ENCODE results near the gene FLNC.

Gene FLNC

GRCh38 chr7:128830231-128831177 lies at the start of gene FLNC:
FLNC (plus strand) TSS chr7:128830406; CDS start chr7:128830638, 232 bp downstream.
- DNase-seq (ENCODE audit: low read depth) = peak; percentile 84

DNA sequence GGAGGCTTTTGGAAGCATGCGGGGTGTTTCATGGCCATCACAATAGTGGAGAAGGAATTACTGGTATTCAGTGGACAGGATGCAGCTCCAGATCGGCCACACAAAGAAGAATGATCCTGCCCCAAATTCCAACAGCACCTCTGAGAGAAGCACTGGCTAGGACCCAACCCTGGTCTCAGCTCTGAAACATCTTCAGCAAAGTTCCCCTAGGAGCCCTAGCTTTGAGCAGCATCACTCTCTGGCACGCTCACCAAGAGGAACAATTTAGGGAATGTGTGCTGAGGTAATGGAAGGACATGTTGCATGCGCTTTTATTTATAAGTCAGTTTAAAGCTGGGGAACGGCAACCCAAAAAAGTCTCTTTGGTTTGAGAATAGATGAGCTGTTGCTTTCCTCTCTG lies 49.1 kb upstream of the FLNC start:
- DNase-seq (ENCODE audit: low read depth) = peak; percentile 93

- DNase-seq (ENCODE audit: low read depth) = no peak
Measured at GRCh38 chr7:128781851-128782250, 48.4 kb upstream of the FLNC start.

- peak; percentile 91 for DNase-seq (ENCODE audit: low read depth)
Measured at GRCh38 chr7:128783143-128783861, 46.9 kb upstream of the FLNC start.

GRCh38 chr7:128785738-128786137 lies 44.5 kb upstream of the FLNC start:
- no peak for DNase-seq (ENCODE audit: low read depth)

DNA sequence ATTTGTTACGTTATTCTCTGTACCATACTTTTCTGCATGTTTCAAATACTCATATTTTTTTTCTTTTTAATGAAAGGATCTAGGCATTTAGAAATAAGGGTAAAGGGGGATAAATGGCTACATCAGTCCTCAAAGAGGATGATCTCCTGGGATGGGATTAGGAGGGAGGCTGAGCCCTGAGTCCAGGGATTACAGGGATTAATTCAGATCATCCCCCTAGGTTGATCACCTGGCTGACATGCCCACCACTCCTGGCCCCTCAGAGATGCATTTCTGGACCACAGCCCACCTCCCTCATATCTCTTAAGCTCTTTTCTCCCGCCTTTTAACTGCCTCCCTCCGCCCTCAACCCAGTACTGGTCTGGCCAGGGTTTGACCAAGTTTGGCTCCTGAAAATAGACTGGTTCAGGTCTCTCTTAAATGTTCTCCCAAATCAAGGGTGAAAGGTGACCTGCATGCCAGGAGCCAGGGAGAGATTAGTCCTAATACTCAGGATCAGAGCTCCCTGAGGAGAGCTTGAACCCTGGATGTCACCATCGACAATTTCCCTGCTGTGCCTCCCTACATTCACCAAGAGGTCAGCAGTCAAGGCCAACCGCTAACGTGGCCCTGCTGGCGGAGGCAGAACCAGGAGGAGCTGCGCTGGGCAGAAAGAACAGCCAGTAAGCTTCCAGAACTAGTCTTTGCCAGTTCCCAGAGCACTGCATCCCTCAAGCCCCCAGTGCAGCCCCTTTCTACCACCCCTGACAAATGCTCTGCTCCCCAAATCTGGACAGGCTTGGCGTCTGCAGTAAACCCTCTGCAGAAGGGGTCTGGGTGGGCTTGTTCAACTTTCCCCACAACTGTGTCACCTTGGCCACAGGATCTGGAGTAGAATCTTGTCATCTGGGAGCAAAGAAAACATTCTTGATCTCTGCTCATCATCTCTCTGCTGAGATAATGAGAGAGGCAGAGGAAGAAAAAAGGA lies 41.5 kb upstream of the FLNC start:
- no peak for DNase-seq (ENCODE audit: low read depth)

GRCh38 chr7:128790315-128791041 lies 39.7 kb upstream of the FLNC start:
- no peak for DNase-seq (ENCODE audit: low read depth)

DNA sequence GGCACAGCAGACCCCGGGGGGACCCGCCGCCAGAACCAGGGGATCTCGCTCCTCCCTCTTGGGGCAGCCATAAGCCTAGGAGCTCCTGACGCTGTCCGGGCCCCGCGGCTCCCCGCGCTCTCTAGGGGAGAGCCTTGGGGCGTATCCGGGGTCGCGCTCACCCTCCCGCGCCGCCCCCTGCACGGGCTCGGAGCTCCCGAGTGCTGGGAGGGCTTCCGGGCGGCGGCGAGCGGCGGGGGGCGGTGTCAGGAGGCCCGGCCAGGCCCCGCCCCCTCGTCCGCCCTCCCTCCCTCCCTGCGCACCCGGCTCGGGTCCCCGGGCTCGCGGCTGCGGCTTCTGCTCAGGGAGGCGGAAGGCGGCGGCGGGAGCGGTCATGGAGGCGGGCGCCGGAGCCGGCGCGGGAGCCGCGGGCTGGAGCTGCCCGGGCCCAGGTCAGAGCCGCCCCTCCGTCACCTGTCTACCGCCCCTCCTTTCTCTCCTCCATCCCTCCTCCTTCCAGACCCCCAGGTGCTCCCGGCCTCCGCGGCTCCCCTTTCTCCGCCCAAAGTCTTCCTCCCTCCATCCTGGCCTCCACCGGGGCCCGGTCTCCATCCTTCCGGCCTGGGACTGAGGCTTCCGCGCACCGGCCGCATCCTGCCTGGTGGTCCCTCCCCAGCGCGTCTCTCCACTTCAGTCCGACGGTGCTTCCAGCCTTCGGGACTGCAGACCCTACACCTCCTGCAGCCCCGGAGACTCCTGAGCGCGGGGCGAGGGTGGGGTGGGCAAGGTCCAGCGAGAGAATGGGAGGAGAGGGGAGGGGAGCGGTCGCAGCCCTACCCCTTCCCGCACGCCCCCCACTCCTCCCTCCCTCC lies 38.9 kb upstream of the FLNC start, which contains the start of gene CCDC136:
Gene CCDC136, plus strand, starts transcription at position 848 of the 851 bp plus-strand sequence. CDS start 444 bp downstream, outside the sequence.
- peak; percentile 76 for DNase-seq (ENCODE audit: low read depth)

GRCh38 chr7:128791972-128792327 lies 38.3 kb upstream of the FLNC start:
- peak; percentile 54 for DNase-seq (ENCODE audit: low read depth)

DNA sequence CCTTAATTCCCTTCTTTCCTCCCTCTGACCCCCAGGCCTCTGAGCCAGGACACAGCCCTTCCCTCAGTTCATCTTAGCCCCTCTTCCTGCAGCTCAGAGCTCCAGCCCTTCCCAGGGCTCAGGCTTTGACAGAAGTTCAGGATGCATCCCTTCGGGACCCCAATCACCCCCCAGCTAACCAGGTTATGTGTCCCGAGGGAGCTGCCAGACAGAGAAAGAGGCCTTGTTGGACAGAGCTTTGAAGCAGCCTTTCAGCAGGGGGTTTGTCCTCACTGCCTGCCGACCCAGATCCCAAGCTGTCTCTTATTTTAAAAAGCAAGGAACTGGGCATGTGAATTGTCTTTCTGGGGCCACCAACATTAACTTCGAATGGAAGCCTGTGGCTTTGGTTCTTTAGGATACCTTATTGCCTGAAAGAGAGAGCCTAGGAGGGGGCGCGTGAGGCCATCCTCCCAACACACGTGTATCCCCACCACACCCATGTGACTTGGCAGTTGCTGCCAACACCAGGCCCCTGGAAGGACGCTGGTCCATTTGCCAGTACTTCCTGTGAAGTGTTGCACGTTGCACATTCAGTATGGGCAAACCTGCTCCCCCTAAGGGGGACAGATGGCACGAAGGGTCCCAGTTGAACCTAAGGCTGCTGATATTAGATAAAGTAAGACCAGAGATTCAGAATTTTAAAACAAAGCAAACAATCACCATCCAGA lies 37.6 kb upstream of the FLNC start:
- no peak for DNase-seq (ENCODE audit: low read depth)

GRCh38 chr7:128793181-128793547 lies 37.0 kb upstream of the FLNC start:
- DNase-seq (ENCODE audit: low read depth) = no peak

GRCh38 chr7:128794020-128794419 lies 36.2 kb upstream of the FLNC start:
- no peak for DNase-seq (ENCODE audit: low read depth)

- DNase-seq (ENCODE audit: low read depth) = no peak
Measured at GRCh38 chr7:128794436-128794835, 35.8 kb upstream of the FLNC start.

GRCh38 chr7:128795129-128795528 lies 35.1 kb upstream of the FLNC start:
- no peak for DNase-seq (ENCODE audit: low read depth)

GRCh38 chr7:128796327-128796726 lies 33.9 kb upstream of the FLNC start:
- peak; percentile 75 for DNase-seq (ENCODE audit: low read depth)

GRCh38 chr7:128799451-128799850 lies 30.8 kb upstream of the FLNC start:
- no peak for DNase-seq (ENCODE audit: low read depth)

DNA sequence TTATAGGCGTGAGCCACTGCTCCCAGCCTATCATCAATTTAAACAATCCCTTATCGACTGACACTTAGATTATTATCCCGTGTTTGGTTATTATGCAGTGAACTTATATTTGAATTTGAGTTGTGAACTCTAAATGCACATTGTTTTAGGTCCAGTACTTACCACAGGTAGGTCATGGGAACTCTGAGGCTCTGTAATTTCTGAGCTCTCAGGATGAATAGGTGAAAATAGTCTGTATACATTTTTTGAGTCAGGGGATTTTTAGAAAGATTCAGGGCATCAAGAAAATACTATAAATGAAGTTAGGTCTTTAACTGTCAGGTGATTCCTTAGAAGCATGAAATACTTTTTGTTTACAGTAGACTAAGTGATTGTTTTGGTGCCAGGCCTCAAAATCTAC lies 29.6 kb upstream of the FLNC start:
- no peak for DNase-seq (ENCODE audit: low read depth)

- DNase-seq (ENCODE audit: low read depth) = no peak
Measured at GRCh38 chr7:128801003-128801402, 29.2 kb upstream of the FLNC start.

DNA sequence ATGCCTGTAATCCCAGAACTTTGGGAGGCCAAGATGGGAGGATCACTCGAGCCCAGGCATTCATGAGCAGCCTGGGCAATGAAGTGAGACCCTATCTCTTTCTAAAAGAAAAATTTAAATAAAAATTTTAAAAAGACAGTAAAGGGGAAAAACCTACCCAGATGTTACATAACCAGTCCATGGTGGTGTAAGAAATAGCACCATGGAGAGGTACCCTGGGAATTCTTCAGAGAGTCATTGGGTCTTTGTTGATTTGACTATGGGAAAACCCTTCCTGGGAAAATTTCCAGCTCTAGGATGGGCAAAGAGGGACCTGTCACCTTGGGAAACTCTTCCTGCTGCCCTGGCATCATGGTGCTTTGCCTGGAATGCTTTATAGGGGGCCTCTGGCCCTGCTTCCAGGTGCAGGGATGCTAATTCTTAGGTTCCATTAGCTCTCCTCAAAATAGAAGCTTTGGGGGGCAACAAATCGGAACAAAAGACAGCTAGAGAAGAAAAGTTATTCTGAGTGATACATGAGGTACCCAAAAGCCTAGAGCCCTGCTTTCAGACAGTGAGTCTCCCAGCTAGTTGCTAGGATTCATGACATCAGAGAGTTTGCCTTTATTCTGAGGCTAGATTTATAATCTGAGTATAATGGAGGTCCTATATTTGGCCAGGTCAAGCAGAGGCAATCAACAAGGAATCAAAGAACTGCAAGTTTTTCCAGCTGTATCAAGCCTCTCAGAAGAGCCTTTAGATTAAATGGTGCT lies 28.4 kb upstream of the FLNC start:
- DNase-seq (ENCODE audit: low read depth) = no peak

Data from EH (cell line).